T1000 (cell line): ENCODE data around the gene POLDIP2.

Experiments used
- DNase-seq: peaks from one replicate; lab custom pipeline; 2025; ENCODE audit warnings: mixed read lengths; lab: John Stamatoyannopoulos, UW

Gene POLDIP2

GRCh38 chr17:28390141-28390540 is 32.8 kb upstream of the POLDIP2 start:
- DNase-seq, result no peak

GRCh38 chr17:28388106-28388505 is 30.8 kb upstream of the POLDIP2 start:
- no peak for DNase-seq

GRCh38 chr17:28386391-28386790 is 29.1 kb upstream of the POLDIP2 start:
- DNase-seq, result no peak

- DNase-seq, result no peak
These were observed 28.1 kb upstream of the POLDIP2 start for GRCh38 chr17:28385406-28385805.

- no peak for DNase-seq
These were observed 27.7 kb upstream of the POLDIP2 start for GRCh38 chr17:28385037-28385400.

GRCh38 chr17:28384281-28385036 is 27.1 kb upstream of the POLDIP2 start:
- no peak for DNase-seq

- DNase-seq, result no peak
These were observed 24.0 kb upstream of the POLDIP2 start for GRCh38 chr17:28381141-28381825.

- DNase-seq, result peak; percentile 73
These were observed 22.8 kb upstream of the POLDIP2 start for GRCh38 chr17:28379814-28380801.

GRCh38 chr17:28372945-28373274 is 15.6 kb upstream of the POLDIP2 start:
- no peak for DNase-seq

- peak; percentile 23 for DNase-seq
These were observed 15.0 kb upstream of the POLDIP2 start for GRCh38 chr17:28372203-28372944.

GRCh38 chr17:28371245-28372202 is 14.2 kb upstream of the POLDIP2 start, which contains the start of gene SARM1:
Gene SARM1, plus strand, starts transcription at chr17:28371694. Its CDS starts 339 bp downstream, at chr17:28372033.
- peak; percentile 86 for DNase-seq

- DNase-seq, result no peak
These were observed 13.4 kb upstream of the POLDIP2 start for GRCh38 chr17:28370744-28371103.

- peak; percentile 39 for DNase-seq
These were observed 12.9 kb upstream of the POLDIP2 start, which contains the start of gene VTN for GRCh38 chr17:28370035-28370743. Gene VTN, minus strand, starts transcription at chr17:28370307. Its CDS starts 104 bp downstream, at chr17:28370203.

GRCh38 chr17:28369684-28370034 is 12.3 kb upstream of the POLDIP2 start:
- no peak for DNase-seq

- no peak for DNase-seq
These were observed 11.8 kb upstream of the POLDIP2 start for GRCh38 chr17:28368915-28369683.

- no peak for DNase-seq
These were observed 11.0 kb upstream of the POLDIP2 start for GRCh38 chr17:28368306-28368831.

GRCh38 chr17:28367641-28368305 is 10.4 kb upstream of the POLDIP2 start:
- no peak for DNase-seq

GRCh38 chr17:28366605-28367004 is 9.3 kb upstream of the POLDIP2 start:
- DNase-seq, result no peak
